Sigmoid colon (tissue), 4 donors: Measurements from ENCODE around the gene DYNC1I1.

Experiments
- EP300 ChIP-seq, 4 donors: sonication (generic); formaldehyde crosslinking; IDR thresholded peaks; one replicate each; pipeline ENCODE4 v1.6.1; 2017; ENCODE audit warnings: antibody characterized with exemption in 4 of 4
- POLR2A ChIP-seq, 2 donors: fragments of 450-650 bp; IDR thresholded peaks; one replicate each; pipeline ENCODE4 v1.6.1; 2016; ENCODE audit warnings: antibody characterized with exemption in 2 of 2, mild to moderate bottlenecking in 2 of 2, moderate library complexity in 2 of 2
- POLR2AphosphoS5 ChIP-seq, 4 donors: sonication (generic); formaldehyde crosslinking; IDR thresholded peaks; one replicate each; pipeline ENCODE4 v1.6.1; 2017; ENCODE audit warnings: antibody characterized with exemption in 4 of 4
- TF ChIP-seq, protein P1 (sequence below), 4 experiments: fragments of 450-650 bp in 3 of 4; fragments of 200-600 bp in 1 of 4; IDR thresholded peaks; one replicate each; pipeline ENCODE4 v1.5.1; 2016 to 2019; ENCODE audit warnings: antibody characterized with exemption in 4 of 4, mild to moderate bottlenecking in 3 of 4, moderate library complexity in 2 of 4

DNA sequence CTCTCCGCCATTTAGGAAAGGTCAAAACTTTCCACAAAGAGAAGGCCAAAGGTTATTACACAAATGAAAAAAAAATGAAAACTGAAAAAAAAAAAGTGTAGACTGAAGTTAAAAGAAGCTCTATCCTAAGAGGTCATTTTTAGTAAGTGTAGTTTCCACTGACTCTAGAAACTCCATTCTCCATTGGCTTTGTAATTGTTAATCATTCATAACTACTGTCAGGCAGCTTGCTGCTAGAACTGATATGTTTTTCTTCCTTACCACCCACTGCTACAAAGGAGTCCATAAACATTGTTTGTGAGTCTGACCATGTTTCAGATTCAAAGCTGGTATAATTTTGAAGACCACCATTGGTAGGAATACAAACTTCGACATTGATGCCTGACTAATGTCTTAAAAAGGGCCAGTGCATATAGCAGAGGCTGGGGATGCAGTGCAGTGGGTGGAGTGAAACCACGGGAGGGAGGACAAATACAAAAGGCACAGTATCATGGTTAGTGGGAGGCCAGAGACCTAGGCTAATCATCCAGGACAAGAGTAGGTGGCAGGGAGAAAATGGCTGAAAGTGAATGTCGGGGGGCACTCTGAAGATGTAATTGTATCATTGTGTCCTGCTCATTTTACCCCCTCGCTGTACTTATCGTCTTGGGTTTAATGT lies 16.9 kb upstream of the DYNC1I1 start:
- TF ChIP-seq POLR2A (IDR thresholded peaks at IDR 0.05) = no peak
- TF ChIP-seq POLR2AphosphoS5 (IDR thresholded peaks at IDR 0.05) = no peak
- TF ChIP-seq, protein P1, sequence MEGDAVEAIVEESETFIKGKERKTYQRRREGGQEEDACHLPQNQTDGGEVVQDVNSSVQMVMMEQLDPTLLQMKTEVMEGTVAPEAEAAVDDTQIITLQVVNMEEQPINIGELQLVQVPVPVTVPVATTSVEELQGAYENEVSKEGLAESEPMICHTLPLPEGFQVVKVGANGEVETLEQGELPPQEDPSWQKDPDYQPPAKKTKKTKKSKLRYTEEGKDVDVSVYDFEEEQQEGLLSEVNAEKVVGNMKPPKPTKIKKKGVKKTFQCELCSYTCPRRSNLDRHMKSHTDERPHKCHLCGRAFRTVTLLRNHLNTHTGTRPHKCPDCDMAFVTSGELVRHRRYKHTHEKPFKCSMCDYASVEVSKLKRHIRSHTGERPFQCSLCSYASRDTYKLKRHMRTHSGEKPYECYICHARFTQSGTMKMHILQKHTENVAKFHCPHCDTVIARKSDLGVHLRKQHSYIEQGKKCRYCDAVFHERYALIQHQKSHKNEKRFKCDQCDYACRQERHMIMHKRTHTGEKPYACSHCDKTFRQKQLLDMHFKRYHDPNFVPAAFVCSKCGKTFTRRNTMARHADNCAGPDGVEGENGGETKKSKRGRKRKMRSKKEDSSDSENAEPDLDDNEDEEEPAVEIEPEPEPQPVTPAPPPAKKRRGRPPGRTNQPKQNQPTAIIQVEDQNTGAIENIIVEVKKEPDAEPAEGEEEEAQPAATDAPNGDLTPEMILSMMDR (IDR thresholded peaks at IDR 0.05) = no peak
- no peak for TF ChIP-seq EP300 (IDR thresholded peaks at IDR 0.05)
